A549 (cell line): ENCODE measurements around the gene NNMT. TPM values are rescaled to one million over a fixed set of nuclear protein-coding genes. Genes with fewer than 3 reads are reported as not detected.

Experiments used
- ATAC-seq, 2 experiments: fragments of 200-7000 bp in 1 of 2; fragments of >200 bp in 1 of 2; cut with Nextera tagmentation in 1 of 2; cut with Tn5 transposase in 1 of 2; 3 replicates each; pipeline versions ENCODE4 v1.8.0 to v1.9.1; 2018 to 2020; ENCODE audit warnings: mild to moderate bottlenecking in 1 of 2, moderate library complexity in 1 of 2
- CTCF ChIA-PET: fragments of 300-600 bp; sonication (Branson Sonifier 250); formaldehyde crosslinking; extraction: SDS; loops from one replicate; lab custom pipeline; 2021; ENCODE audit warnings: antibody characterized with exemption, inconsistent platforms; lab: Yijun Ruan, JAX
- POLR2A ChIA-PET: fragments of 350-600 bp; formaldehyde crosslinking; extraction: SDS; loops from one replicate; lab custom pipeline; 2021; ENCODE audit warnings: antibody characterized with exemption, inconsistent platforms; lab: Yijun Ruan, JAX
- DNase-seq, 2 experiments: peaks; one replicate each; pipeline versions ENCODE4 v3.0.0 to v3.0.0-alpha.2; 2011 to 2016; ENCODE audit warnings: low read depth in 1 of 2, low spot score in 1 of 2
- FAIRE-seq: peaks from 2 replicates; lab custom pipeline; 2011; peaks lifted over from hg19 to GRCh38; lab: Jason Lieb, UNC
- H3K27ac ChIP-seq, 2 experiments: fragments of >200 bp; sonication (Bioruptor Twin); formaldehyde crosslinking; 3 replicates each; pipeline ENCODE4 v1.5.1; 2016 to 2017
- H3K4me1 ChIP-seq: fragments of >200 bp; sonication (Bioruptor Twin); formaldehyde crosslinking; 3 replicates; pipeline ENCODE4 v1.6.1; 2016
- H3K4me2 ChIP-seq: fragments of >200 bp; sonication (Bioruptor Twin); formaldehyde crosslinking; 3 replicates; pipeline ENCODE4 v1.6.1; 2016
- H3K4me3 ChIP-seq: fragments of >200 bp; sonication (Bioruptor Twin); formaldehyde crosslinking; 3 replicates; pipeline ENCODE4 v1.5.1; 2016
- H3K9me3 ChIP-seq: fragments of >200 bp; sonication (Bioruptor Twin); formaldehyde crosslinking; 3 replicates; pipeline ENCODE4 v1.6.1; 2016
- BHLHE40 ChIP-seq: IDR thresholded peaks from 2 replicates; pipeline ENCODE4 v1.6.1; 2012; ENCODE audit warnings: low read depth, low read length, inconsistent platforms
- CBX8 ChIP-seq: fragments of 200-600 bp; sonication (generic); IDR thresholded peaks from 2 replicates; pipeline ENCODE4 v1.6.1; 2016
- CEBPB ChIP-seq, 2 experiments: fragments of >200 bp in 1 of 2; sonication (Bioruptor Twin) in 1 of 2; formaldehyde crosslinking in 1 of 2; IDR thresholded peaks; 2 replicates each; pipeline ENCODE4 v1.6.1; 2012 to 2016
- CHD2 ChIP-seq: fragments of 150-350 bp; IDR thresholded peaks from 2 replicates; pipeline ENCODE4 v1.6.1; 2014; ENCODE audit warnings: low read length; ENCODE audit not compliant: partially characterized antibody
- GATA3 ChIP-seq: IDR thresholded peaks from 2 replicates; pipeline ENCODE4 v1.6.1; 2012; ENCODE audit warnings: borderline replicate concordance
- HDAC2 ChIP-seq: fragments of 200-600 bp; sonication (generic); IDR thresholded peaks from 2 replicates; pipeline ENCODE4 v1.6.1; 2016
- HEYL ChIP-seq: fragments of 250-450 bp; sonication (Bioruptor Pico); IDR thresholded peaks from 2 replicates; pipeline ENCODE4 v1.8.0; 2021; ENCODE audit warnings: mild to moderate bottlenecking, moderate library complexity
- HOXB13 ChIP-seq: fragments of 250-450 bp; sonication (Bioruptor Pico); IDR thresholded peaks from 2 replicates; pipeline ENCODE4 v1.5.0; 2020; ENCODE audit warnings: low read depth, mild to moderate bottlenecking, moderate library complexity
- HOXB5 ChIP-seq: fragments of 250-450 bp; sonication (Bioruptor Pico); IDR thresholded peaks from 2 replicates; pipeline ENCODE4 v1.5.0; 2020; ENCODE audit warnings: mild to moderate bottlenecking, moderate library complexity
- KDM1A ChIP-seq: fragments of 200-600 bp; sonication (generic); IDR thresholded peaks from 2 replicates; pipeline ENCODE4 v1.6.1; 2016; ENCODE audit warnings: low read depth, mild to moderate bottlenecking
- MAFK ChIP-seq: fragments of 450-650 bp; IDR thresholded peaks from 2 replicates; pipeline ENCODE4 v1.6.1; 2014; ENCODE audit not compliant: partially characterized antibody
- MYC ChIP-seq: IDR thresholded peaks from 2 replicates; pipeline ENCODE4 v1.6.1; 2012; ENCODE audit warnings: mild to moderate bottlenecking, inconsistent platforms, low read length, improper control_type of control experiment, borderline replicate concordance
- NFE2L2 ChIP-seq: fragments of 150-350 bp; conservative IDR thresholded peaks from 2 replicates; pipeline ENCODE4 v1.6.1; 2014; ENCODE audit warnings: low read length
- NR3C1 ChIP-seq: fragments of >200 bp; sonication (Bioruptor Twin); formaldehyde crosslinking; IDR thresholded peaks from 3 replicates; pipeline ENCODE4 v1.6.1; 2017
- PBX3 ChIP-seq: IDR thresholded peaks from 2 replicates; pipeline ENCODE4 v1.6.1; 2012
- POLR2A ChIP-seq: IDR thresholded peaks from 2 replicates; pipeline ENCODE4 v1.6.1; 2012; ENCODE audit warnings: mild to moderate bottlenecking, low read length
- RARB ChIP-seq: fragments of 250-450 bp; sonication (Bioruptor Pico); IDR thresholded peaks from 2 replicates; pipeline ENCODE4 v1.8.0; 2021; ENCODE audit warnings: mild to moderate bottlenecking, moderate library complexity
- RCOR1 ChIP-seq: fragments of 150-350 bp; IDR thresholded peaks from 2 replicates; pipeline ENCODE4 v1.6.1; 2014; ENCODE audit warnings: antibody characterized with exemption, low read length, low read depth
- TP53 ChIP-seq: fragments of 250-450 bp; sonication (Bioruptor Pico); IDR thresholded peaks from 2 replicates; pipeline ENCODE4 v1.5.0; 2021; ENCODE audit warnings: mild to moderate bottlenecking, moderate library complexity
- ZC3H11A ChIP-seq: fragments of 450-650 bp; IDR thresholded peaks from 2 replicates; pipeline ENCODE4 v1.6.1; 2014; ENCODE audit warnings: antibody characterized with exemption, mild to moderate bottlenecking
- ZSCAN20 ChIP-seq: fragments of 250-450 bp; sonication (Bioruptor Pico); IDR thresholded peaks from 2 replicates; pipeline ENCODE4 v1.8.0; 2022; ENCODE audit warnings: mild to moderate bottlenecking, moderate library complexity
- WGBS: methylation state at CpG from one replicate; pipeline ENCODE4 v1.1.6; 2017; ENCODE audit errors: missing lambda C conversion rate; 5-methylcytosine and 5-hydroxymethylcytosine counted together
- polyA plus RNA-seq, 4 experiments: library from polyadenylated mRNA; depleted of rRNA in 3 of 4; stranded (reverse); fragments of >200 nt; fragmentation: RNase III in 1 of 4; extraction: RNeasy Plus Mini Kit Qiagen cat#74134 plus additional on column Dnase treatment in 1 of 4; gene quantifications; 2 replicates in 3 of 4; 3 replicates in 1 of 4; pipeline ENCODE4 v1.2.3, GENCODE V29; 2011 to 2017
- TF ChIP-seq, protein P1 (sequence below): fragments of >200 bp; sonication (Bioruptor Twin); formaldehyde crosslinking; IDR thresholded peaks from 3 replicates; pipeline ENCODE4 v1.6.1; 2016
- TF ChIP-seq, protein P2 (sequence below): fragments of 200-600 bp; sonication (generic); IDR thresholded peaks from 2 replicates; pipeline ENCODE4 v1.6.1; 2016; ENCODE audit warnings: antibody characterized with exemption, mild to moderate bottlenecking, moderate library complexity
- TF ChIP-seq, protein P3 (sequence below): IDR thresholded peaks from 2 replicates; pipeline ENCODE4 v1.6.1; 2012; ENCODE audit warnings: low read depth, borderline replicate concordance
- TF ChIP-seq, protein P4 (sequence below): fragments of >200 bp; sonication (Bioruptor Twin); formaldehyde crosslinking; IDR thresholded peaks from 3 replicates; pipeline ENCODE4 v1.5.1; 2016

Gene NNMT
- polyA plus RNA-seq, 2 of the 4 experiments (the other 2 are of a cell fraction): 285 to 421 TPM

DNA sequence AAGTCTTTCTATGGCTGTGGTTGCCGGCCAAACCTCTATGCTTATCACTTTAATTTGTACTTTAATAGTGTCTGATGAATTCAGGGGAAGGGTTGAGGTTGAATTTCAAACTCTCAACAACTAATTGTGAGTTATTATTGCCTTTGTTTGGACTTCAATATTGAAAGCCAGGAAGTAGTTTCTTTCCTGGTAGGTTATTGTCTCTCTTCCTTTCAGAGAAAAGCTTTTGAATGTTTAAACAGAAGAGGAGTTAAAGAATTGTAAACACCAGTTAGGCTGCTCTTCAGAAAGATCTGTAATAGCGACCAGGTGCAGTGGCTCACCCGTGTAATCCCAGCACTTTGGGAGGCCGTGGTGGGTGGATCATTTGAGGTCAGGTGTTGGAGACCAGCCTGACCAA lies 22.2 kb downstream of the NNMT start:
- ATAC-seq (no peak), FAIRE-seq (no peak), DNase-seq (no peak)
- Histone ChIP-seq H3K4me2 (no peak overlapping the region; the same call in 2 of the 3 replicates), H3K9me3 (no peaks in the 10 kb centered on the region), H3K27ac (peak overlapping the region; percentile 87 to 92), H3K4me3 (no peak overlapping the region), H3K4me1 (peaks cover 95% of the 10 kb centered on the region)
- WGBS: 60% methylated on average over 4 of the region's 4 CpGs
- POLR2A ChIA-PET: no interaction called here
- CTCF ChIA-PET: interaction anchor here (1.2 to 1.4 kb wide), 2 partner anchors 11 to 22 kb away, joined by 3 to 4 read pairs; no protein-coding TSS in a partner anchor
- TF ChIP-seq PBX3: no peak
- no peak for TF ChIP-seq HOXB5 (CRISPR knock-in tag)
- no peak for TF ChIP-seq ZC3H11A
- TF ChIP-seq RCOR1: no peak
- no peak for TF ChIP-seq CEBPB (IDR thresholded peaks at IDR 0.05)
- no peak for TF ChIP-seq MYC
- TF ChIP-seq TP53 (CRISPR knock-in tag): no peak
- TF ChIP-seq HOXB13: no peak
- TF ChIP-seq, protein P1, sequence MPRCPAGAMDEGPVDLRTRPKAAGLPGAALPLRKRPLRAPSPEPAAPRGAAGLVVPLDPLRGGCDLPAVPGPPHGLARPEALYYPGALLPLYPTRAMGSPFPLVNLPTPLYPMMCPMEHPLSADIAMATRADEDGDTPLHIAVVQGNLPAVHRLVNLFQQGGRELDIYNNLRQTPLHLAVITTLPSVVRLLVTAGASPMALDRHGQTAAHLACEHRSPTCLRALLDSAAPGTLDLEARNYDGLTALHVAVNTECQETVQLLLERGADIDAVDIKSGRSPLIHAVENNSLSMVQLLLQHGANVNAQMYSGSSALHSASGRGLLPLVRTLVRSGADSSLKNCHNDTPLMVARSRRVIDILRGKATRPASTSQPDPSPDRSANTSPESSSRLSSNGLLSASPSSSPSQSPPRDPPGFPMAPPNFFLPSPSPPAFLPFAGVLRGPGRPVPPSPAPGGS: no peak
- TF ChIP-seq NR3C1: no peak
- no peak for TF ChIP-seq MAFK
- no peak for TF ChIP-seq ZSCAN20
- TF ChIP-seq NFE2L2: no peak
- TF ChIP-seq CHD2: no peak
- TF ChIP-seq, protein P2, sequence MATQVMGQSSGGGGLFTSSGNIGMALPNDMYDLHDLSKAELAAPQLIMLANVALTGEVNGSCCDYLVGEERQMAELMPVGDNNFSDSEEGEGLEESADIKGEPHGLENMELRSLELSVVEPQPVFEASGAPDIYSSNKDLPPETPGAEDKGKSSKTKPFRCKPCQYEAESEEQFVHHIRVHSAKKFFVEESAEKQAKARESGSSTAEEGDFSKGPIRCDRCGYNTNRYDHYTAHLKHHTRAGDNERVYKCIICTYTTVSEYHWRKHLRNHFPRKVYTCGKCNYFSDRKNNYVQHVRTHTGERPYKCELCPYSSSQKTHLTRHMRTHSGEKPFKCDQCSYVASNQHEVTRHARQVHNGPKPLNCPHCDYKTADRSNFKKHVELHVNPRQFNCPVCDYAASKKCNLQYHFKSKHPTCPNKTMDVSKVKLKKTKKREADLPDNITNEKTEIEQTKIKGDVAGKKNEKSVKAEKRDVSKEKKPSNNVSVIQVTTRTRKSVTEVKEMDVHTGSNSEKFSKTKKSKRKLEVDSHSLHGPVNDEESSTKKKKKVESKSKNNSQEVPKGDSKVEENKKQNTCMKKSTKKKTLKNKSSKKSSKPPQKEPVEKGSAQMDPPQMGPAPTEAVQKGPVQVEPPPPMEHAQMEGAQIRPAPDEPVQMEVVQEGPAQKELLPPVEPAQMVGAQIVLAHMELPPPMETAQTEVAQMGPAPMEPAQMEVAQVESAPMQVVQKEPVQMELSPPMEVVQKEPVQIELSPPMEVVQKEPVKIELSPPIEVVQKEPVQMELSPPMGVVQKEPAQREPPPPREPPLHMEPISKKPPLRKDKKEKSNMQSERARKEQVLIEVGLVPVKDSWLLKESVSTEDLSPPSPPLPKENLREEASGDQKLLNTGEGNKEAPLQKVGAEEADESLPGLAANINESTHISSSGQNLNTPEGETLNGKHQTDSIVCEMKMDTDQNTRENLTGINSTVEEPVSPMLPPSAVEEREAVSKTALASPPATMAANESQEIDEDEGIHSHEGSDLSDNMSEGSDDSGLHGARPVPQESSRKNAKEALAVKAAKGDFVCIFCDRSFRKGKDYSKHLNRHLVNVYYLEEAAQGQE: no peak
- no peak for TF ChIP-seq POLR2A
- TF ChIP-seq BHLHE40: no peak
- TF ChIP-seq KDM1A: no peak
- no peak for TF ChIP-seq RARB (CRISPR knock-in tag)

DNA sequence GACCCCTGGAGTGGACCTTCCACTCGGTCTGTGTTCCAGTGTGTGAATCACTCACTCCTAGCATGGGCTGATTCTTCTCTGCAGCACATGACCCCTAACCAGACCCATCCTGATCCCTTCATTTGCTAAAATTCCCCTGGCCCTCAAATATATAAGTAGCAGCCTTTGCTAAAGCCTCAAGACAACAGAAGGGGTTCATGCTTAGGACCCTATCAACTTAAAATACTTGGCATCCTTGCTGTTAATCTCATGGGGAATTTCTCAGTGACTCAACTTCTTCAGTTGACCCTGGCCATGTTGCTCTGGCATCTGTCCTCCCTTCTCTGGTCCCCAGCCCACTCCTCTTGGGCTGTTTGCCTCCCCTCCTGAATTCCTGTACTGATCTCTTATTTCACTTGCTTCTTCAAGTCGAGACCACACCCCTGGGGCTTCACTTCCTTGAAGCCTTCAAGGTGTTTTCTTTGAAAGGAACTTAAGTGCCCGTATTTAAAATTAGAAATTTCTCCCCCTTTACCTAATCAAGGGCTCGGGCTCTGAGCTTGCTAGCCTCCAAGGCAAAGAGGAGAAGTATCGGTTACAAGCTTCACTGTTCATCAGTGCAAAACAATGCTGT lies 23.6 kb downstream of the NNMT start:
- TF ChIP-seq GATA3 (no peak), HOXB13 (no peak), KDM1A (no peak), HDAC2 (no peak), CBX8 (no peak), HEYL (CRISPR knock-in tag) (no peak), MAFK (no peak)
- TF ChIP-seq, protein P3, sequence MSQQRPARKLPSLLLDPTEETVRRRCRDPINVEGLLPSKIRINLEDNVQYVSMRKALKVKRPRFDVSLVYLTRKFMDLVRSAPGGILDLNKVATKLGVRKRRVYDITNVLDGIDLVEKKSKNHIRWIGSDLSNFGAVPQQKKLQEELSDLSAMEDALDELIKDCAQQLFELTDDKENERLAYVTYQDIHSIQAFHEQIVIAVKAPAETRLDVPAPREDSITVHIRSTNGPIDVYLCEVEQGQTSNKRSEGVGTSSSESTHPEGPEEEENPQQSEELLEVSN: no peak
- TF ChIP-seq, protein P4, sequence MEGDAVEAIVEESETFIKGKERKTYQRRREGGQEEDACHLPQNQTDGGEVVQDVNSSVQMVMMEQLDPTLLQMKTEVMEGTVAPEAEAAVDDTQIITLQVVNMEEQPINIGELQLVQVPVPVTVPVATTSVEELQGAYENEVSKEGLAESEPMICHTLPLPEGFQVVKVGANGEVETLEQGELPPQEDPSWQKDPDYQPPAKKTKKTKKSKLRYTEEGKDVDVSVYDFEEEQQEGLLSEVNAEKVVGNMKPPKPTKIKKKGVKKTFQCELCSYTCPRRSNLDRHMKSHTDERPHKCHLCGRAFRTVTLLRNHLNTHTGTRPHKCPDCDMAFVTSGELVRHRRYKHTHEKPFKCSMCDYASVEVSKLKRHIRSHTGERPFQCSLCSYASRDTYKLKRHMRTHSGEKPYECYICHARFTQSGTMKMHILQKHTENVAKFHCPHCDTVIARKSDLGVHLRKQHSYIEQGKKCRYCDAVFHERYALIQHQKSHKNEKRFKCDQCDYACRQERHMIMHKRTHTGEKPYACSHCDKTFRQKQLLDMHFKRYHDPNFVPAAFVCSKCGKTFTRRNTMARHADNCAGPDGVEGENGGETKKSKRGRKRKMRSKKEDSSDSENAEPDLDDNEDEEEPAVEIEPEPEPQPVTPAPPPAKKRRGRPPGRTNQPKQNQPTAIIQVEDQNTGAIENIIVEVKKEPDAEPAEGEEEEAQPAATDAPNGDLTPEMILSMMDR: no peak
- TF ChIP-seq, protein P1: no peak
- TF ChIP-seq, all 56 proteins: peak for 0
- 77% methylated on average over 5 of the region's 5 CpGs for WGBS
- Histone ChIP-seq H3K9me3 (no peaks in the 10 kb centered on the region), H3K4me3 (no peak overlapping the region), H3K4me1 (peaks cover 80% of the 10 kb centered on the region), H3K4me2 (no peak overlapping the region; the same call in 2 of the 3 replicates), H3K27ac (peak overlapping the region; percentile 87 to 92)
- ChIA-PET CTCF (interaction anchor here (1.0 to 1.3 kb wide), 2 partner anchors 20 to 39 kb away, joined by 4 read pairs; no protein-coding TSS in a partner anchor), POLR2A (no interaction called here)
- DNase-seq: no peak
- no peak for ATAC-seq
- no peak for FAIRE-seq
